RWPE1 (cell line): ENCODE results near the gene PAXIP1.

Experiments
- CTCF ChIA-PET: fragments of 350-600 bp; sonication (Branson Sonifier 250); formaldehyde crosslinking; extraction: SDS; loops from one replicate; lab custom pipeline; 2021; lab: Yijun Ruan, JAX
- POLR2A ChIA-PET: fragments of 400-600 bp; formaldehyde crosslinking; extraction: SDS; loops from one replicate; lab custom pipeline; 2020; ENCODE audit warnings: antibody characterized with exemption; ENCODE audit not compliant: low non-redundant PET; lab: Yijun Ruan, JAX
- DNase-seq: peaks from one replicate; pipeline ENCODE4 v3.0.0; 2012; ENCODE audit warnings: low spot score
- H3K27ac ChIP-seq: fragments of 450-650 bp; 2 replicates; pipeline ENCODE4 v1.5.1; 2017
- CTCF ChIP-seq: fragments of 450-650 bp; conservative IDR thresholded peaks from 2 replicates; pipeline ENCODE4 v1.5.1; 2017; ENCODE audit warnings: low read depth, mild to moderate bottlenecking

The PAXIP1 gene

GRCh38 chr7:155032978-155033377, 30.1 kb upstream of the PAXIP1 start:
- H3K27ac ChIP-seq, result no peak overlapping the region

GRCh38 chr7:155027879-155028278, 25.0 kb upstream of the PAXIP1 start:
- no peak for DNase-seq
- CTCF ChIA-PET, result no interaction called here
- no peak overlapping the region for H3K27ac ChIP-seq
- POLR2A ChIA-PET, result no interaction called here
- TF ChIP-seq CTCF, result no peak

More at GRCh38 chr7:155032978-155033377, 30.1 kb upstream of the PAXIP1 start:
- TF ChIP-seq CTCF, result no peak
- DNase-seq, result no peak
- CTCF ChIA-PET, result interaction anchor here (0.6 kb wide), 1 partner anchor 496 kb away, joined by 3 read pairs; no protein-coding TSS in a partner anchor
- POLR2A ChIA-PET, result no interaction called here

GRCh38 chr7:155021699-155022145, 18.8 kb upstream of the PAXIP1 start:
- H3K27ac ChIP-seq, result no peak overlapping the region
- ChIA-PET POLR2A (no interaction called here), CTCF (interaction anchor here (0.6 kb wide), 1 partner anchor 125 kb away, joined by 3 read pairs; no protein-coding TSS in a partner anchor)
- TF ChIP-seq CTCF, result no peak
- DNase-seq, result no peak

GRCh38 chr7:155020996-155021395, 18.1 kb upstream of the PAXIP1 start:
- no peak for DNase-seq
- POLR2A ChIA-PET, result no interaction called here
- TF ChIP-seq CTCF, result no peak
- CTCF ChIA-PET, result interaction anchor here (0.6 kb wide), 1 partner anchor 126 kb away, joined by 3 read pairs; no protein-coding TSS in a partner anchor
- no peak overlapping the region for H3K27ac ChIP-seq

- no peak for TF ChIP-seq CTCF
- ChIA-PET POLR2A (no interaction called here), CTCF (no interaction called here)
- no peak overlapping the region for H3K27ac ChIP-seq
- no peak for DNase-seq
These were observed 14.9 kb upstream of the PAXIP1 start for GRCh38 chr7:155017834-155018233.

GRCh38 chr7:155011086-155011485, 8.2 kb upstream of the PAXIP1 start:
- no peak for DNase-seq
- POLR2A ChIA-PET, result no interaction called here
- TF ChIP-seq CTCF, result no peak
- H3K27ac ChIP-seq, result no peak overlapping the region
- CTCF ChIA-PET, result interaction anchor here (0.7 kb wide), 1 partner anchor 720 kb away, joined by 3 read pairs; no protein-coding TSS in a partner anchor
